GM19328 (cell line): Measurements from ENCODE around the gene C17orf113.
"Not testable (repeated sequence)": the region's sequence is repeated elsewhere in the genome, so short reads cannot be mapped to it uniquely, and the experiment has no call there.

Experiments
- ATAC-seq: cut with Tn5 transposase; IDR thresholded peaks from one replicate; pipeline ENCODE4 v1.9.1; 2021; ENCODE audit warnings: mild to moderate bottlenecking, moderate library complexity; ENCODE audit not compliant: unreplicated experiment

Gene C17orf113

GRCh38 chr17:42042598-42043319 is 7.6 kb downstream of the C17orf113 start:
- no peak for ATAC-seq

DNA sequence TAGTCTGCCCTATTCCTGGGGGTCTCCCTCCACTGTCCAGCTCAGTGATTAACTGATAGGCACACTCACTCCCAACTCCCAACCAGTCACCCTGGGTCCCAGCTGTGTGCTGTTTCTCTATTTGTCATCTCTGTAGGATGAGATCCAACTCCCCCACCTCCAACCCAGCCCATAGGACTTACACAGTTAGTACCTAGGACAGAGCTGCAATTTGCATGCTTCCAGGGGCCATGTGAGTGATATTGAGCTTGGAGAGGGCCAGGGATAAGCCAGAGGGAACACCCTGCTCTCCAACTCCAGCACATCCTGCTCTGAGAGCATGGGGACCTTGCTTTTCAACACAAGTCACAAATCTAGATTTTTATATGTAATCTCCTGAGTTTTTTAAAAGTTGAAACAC is 8.8 kb downstream of the C17orf113 start:
- no peak for ATAC-seq

DNA sequence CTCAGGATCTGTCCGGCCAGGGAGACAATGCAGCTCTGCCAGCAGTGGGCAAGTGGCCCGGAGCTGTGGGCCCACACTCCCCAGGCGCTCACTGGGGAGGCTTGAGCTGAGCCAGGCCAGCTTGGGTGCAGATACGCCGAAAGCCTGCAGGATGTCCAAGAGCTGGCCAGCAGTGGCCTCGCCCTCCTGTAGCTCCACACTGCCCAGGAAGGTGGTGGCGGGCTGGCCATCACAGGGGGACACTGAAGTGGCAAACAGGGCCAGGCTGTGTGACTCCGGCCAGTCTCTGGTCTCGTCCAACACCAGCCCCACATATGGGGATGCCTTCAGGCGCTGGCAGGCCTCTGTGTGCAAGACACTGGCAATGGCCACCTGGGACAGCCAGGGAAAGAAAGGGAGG is 9.6 kb downstream of the C17orf113 start:
- ATAC-seq = no peak

GRCh38 chr17:42039794-42040763 is 10.3 kb downstream of the C17orf113 start:
- no peak for ATAC-seq

DNA sequence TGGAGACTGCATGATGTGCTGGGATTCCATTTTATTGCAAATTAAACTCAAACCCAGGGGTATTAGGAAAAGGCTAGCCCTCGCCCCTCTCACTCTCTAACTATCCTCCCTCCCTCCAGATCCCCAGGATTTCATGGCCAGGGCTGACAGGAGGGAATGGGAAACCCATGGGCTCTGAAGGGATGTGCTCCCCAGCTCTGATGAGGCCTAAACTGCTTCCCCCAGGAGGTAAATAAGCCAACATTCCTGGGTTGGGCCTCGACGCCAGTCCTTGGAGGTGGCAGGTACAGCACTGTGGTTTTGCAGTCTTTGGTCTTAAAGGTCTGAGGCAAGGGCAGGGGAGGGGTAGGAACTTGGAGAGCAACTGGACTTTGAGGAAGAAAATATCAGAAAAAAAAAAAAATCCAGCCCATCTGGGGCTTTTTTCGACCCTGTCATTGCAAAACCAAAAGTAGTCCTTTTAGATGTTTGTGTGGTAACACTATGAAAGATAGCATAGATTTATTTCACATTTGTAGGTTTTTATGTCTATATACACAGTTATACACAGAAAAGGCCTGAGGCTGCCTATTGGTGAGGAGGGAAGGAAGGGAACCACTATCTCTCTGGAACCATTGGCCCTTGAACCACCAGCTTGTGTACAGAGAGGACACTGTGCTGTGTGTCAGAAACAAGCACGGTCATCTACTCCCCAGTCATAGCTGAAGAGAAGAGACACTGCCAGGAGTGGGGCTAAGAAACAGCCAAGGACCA is 12.0 kb downstream of the C17orf113 start:
- ATAC-seq = no peak

DNA sequence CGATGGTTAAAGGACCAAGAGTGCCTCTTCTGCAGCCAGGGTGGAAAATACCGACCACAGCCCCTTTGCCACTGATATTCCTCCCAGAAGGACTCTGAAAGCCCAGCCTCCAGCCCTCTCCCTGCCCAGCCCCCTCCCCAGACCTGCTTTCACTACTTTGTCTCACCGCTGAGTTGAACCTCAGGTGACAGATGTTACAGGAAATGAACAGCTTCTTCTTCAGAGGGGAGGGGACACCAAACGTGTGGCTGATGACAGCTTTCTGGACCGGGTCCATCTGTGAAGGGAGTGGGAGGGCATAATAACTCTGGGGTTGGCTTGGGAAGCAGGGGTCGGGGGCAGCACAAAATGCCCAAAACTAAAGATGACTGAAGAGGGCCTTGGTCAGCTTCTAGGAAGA is 16.3 kb downstream of the C17orf113 start:
- no peak for ATAC-seq

DNA sequence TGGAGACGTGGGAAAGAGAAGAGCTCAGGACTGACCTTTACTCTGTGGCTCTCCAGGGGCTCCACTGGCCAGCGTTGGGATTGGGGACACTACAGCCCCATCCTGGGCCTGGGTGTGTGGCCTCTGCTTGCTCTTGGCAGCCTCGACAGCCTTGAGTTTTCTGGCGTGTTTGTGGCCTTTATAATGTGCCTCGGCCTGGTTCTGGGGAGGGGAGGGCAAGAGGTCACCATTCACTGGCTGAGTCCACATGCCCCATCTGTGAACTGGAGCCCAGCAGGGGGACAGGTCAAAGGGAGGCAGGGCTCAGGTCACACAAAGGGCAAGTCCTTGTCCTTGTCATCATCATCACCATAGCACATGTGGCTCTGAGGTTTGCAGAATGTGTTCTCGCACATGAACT is 18.8 kb downstream of the C17orf113 start:
- ATAC-seq = no peak

DNA sequence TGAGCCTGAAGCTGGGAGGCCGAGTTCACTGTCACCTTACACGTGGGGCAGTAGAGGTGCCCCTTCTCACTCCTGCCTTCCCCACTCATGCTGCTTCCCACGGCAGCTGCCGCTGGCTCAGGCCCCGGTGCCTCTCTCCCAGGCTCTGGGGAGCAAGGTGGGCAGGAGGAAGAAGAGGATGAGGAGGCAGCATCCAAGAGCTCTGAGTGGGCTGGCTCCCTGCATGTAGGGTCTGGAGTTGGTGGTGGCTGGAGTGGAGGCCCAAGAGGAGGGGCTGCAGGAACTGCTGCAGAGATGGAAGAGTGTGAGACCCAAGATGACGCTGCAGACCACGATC is 21.6 kb downstream of the C17orf113 start:
- no peak for ATAC-seq

GRCh38 chr17:42027961-42028790 is 22.2 kb downstream of the C17orf113 start:
- ATAC-seq = no peak

- ATAC-seq = no peak
Measured at GRCh38 chr17:42027590-42027889, 22.9 kb downstream of the C17orf113 start.

DNA sequence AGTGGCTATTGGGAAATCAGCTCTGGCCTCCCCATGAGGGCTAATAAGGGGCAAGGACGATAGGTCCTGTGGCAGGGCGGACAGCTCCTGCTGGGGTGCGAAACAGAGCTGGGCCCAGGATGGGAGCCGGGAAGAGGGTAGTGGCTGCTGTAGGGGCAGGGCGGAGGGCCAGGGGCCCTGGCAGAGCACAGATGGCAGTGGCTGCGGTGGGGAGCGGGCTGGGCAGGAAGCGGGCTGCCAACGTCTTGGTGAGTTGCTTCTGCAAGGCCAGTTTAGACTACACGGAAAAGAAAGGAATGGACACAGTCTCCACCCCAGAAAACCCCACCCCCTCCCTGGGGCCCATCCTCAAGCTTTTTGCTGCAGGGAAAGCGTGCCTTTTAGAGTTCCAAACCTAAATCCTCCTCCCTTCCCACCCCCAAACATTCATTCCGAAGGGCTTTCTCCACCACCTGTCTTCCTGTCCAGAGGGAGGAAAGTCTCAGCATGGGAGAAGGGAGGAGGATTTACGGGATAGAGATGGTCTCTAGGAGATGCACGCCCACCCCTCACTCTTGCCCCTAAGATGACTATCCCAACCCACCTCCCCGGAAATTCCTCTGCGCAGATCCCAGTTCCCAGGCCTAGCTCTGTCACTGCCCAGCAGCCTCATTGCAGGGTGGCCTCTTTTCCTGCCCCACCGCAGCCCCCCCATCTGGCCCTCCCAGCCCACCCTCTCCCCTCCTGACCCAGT is 23.4 kb downstream of the C17orf113 start:
- no peak for ATAC-seq

DNA sequence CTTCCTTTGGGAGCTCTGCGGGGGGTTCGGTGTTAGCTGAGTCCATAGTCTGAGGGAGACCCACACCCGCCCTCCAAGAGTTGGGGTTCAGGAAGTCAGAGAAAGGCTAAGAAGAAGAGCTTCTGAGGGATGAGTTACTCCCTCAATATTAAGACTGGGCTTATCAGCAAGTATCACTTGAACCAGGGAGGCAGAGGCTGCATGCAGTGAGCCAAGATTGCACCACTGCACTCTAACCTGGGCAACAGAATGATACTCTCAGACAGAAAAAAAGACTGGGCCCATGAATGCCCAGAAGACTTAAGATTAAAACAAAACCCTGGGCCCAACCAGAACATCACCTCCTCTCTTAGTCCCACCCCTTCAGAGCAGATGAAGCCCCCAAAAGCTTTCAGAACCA is 24.5 kb downstream of the C17orf113 start:
- ATAC-seq = no peak

DNA sequence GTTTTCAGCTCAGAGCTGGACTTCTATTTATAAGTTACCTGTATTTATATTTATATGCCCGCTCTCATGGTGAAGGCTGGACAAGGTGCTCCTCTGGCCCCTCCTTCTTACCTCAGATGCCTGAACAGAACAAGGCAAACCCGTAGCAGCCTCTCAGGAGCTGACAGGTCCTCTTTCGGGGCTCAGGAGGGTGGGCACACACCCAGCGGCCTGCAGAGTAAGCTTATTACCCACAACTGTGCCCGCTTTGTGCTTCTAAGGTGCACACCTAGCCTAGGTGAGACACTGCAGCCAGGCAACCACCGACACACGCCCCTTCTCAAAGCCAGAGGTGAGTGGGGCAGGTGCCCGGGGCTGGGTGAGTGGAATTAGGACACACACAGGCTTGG is 25.2 kb downstream of the C17orf113 start:
- ATAC-seq = no peak

GRCh38 chr17:42023524-42024349 is 26.7 kb downstream of the C17orf113 start:
- no peak for ATAC-seq

GRCh38 chr17:42020845-42021244 is 29.6 kb downstream of the C17orf113 start:
- not testable (repeated sequence) for ATAC-seq

DNA sequence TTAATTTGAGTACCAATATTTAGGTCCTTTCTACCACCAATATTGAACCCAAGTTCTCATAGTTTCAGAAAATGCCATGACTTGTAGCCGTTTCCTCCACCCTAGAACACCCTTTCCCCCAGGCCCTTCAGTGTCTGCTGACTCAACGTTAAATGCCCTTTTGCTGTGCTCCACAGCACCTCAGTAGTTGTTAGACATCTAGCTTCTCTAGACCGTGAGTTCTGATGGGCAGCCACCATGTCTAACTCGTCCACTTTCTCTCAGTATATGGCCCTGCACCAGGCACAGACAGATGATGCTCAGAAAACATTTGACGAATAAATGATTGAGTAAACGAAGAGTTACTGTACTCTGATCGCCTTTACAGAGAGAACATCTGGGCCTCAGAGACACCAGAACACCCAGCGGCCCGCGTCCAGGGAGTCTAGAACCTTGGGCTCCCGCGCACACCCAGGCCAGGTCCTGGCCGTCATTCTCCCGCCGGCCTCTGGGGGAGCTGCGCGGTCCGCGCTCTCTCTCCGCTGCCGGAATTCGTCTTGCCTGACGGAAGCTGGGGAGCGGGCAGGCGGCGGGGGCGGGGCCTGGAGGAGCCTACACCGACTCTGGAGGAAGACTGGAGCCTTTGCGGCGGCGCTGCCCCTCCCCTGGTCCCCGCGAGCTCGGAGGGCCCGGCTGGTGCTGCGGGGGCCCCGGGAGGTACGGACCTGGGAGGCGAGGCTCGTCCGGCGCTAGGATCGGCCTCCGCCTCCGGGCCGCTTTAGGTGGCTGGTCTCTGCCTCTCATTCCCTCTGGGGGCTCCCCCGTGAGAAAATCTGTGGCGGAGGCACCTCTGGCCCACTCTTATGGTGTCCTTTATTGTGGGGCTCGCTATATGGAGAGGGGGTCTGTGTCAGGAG is 30.6 kb downstream of the C17orf113 start, which contains the start of gene NKIRAS2:
Gene NKIRAS2, plus strand, starts transcription at position 582 of the 896 bp plus-strand sequence. CDS start 1,488 bp downstream, outside the sequence.
- peak; percentile 53 for ATAC-seq

GRCh38 chr17:42018988-42019387 is 31.4 kb downstream of the C17orf113 start:
- no peak for ATAC-seq

DNA sequence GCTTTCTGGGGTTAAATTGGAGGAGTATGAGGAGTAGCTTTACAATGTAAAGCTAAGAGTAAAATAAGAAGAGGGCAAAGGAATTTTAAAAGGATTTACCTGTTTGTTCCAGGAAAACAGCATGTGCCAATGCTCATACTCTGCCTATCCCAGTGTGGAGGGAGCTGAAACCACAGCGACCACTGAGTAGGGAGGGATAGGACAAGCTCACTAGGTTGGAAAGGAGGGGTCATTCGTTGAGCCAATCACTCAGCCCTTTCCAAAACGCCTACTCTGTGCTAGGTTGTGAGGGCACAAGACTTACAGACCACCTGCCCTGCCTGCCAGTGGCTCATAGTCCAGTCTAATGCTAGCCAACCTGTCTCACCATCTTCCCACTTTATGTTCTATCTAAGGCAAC is 32.1 kb downstream of the C17orf113 start:
- ATAC-seq = no peak
